NCI-H2029 (cell line): ENCODE data around the gene RAPGEF2.

Experiments
- DNase-seq: peaks from one replicate; lab custom pipeline; 2025; lab: John Stamatoyannopoulos, UW

The RAPGEF2 gene

DNA sequence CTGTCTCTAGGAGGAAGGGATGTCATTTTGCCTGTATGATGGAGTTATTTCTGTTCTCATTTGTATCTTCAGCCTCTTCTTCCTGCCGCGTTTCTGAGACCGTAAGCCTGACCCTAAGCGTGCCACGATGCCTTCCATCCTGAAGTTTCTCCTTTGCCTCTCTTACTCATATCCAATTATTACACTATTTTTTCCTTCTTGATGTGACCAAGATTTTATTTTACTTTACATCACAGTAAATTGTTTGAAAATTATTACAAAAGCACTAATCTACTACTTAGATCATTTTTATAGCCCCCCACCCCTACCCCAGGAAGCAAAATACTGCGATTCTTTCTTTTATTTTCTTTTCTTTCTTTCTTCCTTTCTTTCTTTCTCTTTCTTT, 95.0 kb downstream of the RAPGEF2 start:
- no peak for DNase-seq

DNA sequence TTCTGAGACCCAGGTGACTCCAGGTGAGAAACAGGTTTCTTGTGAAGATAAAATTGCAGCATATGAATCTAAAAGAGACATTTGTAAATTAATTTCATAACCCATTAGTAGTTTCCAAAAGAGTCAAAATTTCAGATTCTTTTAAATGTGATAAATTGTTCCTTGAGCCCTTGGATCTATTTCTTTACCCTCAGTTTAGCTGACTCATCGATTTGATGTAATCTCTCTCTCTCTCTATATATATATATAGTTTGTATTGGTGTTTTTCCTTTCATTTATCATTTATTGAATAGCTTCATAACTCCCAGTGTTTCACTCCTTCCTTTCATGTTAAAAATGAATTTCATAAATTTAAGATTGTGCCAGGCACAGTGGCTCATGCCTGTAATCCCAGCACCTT, 96.9 kb downstream of the RAPGEF2 start:
- DNase-seq = no peak

DNA sequence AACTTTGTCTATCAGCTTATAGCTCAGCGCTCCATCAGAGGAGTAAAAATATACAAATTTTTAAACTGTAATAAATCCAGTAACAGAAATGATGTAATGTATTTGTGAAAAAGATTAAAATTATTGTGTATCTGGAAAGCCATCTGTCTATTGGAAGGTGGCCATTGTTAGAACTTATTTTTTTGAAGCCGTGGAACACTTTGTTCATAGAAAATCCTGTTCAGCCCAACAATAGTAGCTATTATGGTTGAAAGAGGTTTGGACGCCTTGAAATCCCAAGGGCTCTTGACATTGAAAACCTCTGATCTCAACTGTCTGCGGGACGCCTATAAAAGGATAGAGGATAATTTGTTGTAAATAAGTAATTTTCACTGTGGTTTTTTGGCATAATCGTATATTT, 98.3 kb downstream of the RAPGEF2 start:
- DNase-seq = no peak

DNA sequence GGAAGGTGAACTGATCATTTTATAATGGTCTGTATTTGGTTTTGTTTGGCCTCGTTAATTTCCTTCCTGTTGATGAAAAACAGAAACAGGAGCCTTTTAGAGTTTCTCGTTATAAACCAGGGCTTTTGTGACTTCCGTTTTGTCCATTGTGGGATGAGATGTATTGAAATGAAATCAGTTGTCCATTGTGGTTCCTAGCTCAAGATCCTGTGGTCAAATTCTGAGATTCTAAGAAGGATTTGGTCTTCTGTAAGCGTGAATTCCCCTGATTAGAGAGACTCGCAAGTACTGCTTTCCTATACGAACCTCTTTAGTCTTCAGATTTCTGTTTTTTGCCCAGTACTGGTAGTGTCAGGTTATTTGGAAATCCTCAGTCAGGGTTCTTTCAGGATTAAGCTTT, 101.7 kb downstream of the RAPGEF2 start:
- DNase-seq = no peak

DNA sequence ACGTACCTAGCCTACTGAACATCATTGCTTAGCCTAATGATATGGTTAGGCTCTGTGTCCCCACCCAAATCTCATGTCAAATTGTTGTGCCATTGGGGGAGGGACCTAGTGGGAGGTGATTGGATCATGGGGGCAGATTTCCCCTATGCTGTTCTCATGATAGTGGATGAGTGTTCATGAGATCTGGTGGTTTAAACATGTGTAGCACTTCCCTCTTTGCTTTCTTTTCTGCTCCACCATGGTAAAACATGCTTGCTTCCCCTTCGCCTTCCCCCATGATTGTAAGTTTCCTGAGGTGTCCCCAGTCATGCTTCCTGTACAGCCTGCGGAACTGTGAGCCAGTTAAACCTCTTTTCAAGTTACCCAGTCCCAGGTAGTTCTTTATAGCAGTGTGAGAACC, 102.6 kb downstream of the RAPGEF2 start:
- no peak for DNase-seq

DNA sequence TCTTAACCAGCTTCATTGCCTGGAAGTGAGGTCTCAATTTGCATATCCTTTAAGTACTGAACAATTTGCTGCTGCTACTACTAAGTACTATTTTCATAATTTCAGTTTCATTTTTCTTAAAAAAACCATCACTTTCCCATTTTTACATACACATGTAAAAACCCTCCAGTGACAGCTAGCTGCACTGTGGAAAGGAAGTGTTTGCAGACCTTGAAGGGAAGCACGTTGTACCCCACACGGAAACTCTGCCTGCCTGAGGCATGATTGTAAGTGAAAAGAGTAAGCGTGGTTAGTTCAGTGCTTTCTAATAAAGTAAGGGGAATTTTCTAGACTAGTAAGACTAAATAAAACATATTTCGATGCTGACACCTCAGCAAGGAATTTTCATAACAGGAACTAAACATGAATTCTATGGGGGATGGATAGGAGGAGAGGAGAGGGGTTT, 103.6 kb downstream of the RAPGEF2 start:
- no peak for DNase-seq

DNA sequence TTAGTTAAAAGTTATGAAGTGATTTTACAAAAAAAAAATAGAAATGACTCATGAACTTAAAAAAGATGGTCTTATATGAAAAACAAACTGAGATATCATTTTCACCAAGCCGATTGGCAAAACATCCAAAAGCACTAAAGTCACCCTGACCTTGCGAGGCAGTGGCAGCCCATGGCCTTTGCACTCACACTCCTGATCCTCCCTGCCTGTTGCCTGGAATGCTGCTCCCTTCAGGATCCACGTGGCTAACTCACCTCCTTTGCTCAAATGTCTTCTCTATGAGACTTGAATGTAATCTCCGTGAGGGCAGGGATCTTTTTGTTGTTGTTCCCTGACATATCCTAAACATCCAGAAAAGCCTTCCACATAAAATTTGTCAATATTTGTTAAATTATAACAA, 106.4 kb downstream of the RAPGEF2 start:
- no peak for DNase-seq

DNA sequence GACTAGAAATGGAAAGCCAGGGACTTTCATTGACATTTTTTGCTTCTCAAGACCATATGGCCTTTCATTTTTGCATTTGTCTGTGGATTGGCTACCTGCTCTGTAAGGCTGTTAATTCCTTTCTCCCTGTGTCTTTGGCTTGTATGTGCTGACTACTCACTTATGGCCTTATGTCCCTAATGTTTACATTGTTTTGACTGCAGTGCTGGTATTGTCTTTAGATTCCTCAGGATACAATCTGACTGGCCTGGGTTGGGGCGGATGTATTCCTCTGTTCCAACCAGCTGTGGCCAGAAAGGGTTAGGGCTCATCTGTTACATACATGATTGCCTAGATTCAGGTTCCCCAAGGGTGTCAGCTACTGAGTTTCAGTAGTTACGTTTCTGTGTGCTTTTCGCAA, 108.1 kb downstream of the RAPGEF2 start:
- DNase-seq = no peak

DNA sequence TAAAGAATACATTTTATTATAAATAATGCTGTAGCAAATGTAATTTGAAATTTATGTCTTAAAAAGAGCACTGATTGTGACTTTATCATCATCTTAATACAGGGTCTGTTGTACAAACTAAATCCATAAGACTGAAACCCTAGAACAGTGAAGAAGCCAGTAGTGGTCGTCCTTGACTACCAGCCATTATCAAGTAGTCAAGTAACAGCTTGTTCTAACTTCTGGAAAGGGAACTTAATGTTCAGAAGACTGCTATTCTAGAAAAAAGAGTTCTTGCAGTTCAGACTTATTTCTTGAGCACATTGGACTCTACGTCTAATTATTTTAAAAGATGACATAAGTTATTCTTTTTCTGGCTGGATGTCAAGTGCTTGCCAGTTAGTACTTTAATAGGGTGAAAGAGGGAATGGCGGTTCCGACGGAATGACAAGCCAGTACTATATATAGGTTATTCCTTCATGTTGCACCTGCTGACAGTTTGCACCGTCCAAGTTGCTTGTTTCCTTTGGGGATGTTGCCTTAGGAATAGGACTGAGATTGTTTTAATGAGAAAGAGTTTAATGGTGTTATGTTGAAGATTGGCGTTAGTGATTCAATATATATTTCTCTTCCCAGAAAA, 109.9 kb downstream of the RAPGEF2 start:
- DNase-seq = no peak

DNA sequence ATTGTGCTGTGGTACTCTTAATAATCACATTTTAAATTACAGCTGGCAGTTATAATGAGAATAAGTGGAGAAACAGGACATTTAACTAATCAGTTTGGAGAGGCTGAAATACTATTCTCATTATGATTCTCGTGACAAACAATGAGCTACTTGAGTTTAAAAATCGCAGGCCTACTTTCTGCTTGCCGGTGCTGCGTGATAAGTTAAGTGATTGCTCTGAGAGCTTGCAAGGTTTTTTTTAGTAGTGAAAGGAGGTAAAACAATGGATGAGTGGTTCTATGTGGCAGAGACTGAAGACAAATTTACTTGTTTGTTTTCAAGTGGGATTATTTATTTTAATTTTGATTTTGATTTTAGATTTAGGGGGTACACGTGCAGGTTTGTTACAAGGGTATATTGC, 114.0 kb downstream of the RAPGEF2 start:
- DNase-seq = no peak

DNA sequence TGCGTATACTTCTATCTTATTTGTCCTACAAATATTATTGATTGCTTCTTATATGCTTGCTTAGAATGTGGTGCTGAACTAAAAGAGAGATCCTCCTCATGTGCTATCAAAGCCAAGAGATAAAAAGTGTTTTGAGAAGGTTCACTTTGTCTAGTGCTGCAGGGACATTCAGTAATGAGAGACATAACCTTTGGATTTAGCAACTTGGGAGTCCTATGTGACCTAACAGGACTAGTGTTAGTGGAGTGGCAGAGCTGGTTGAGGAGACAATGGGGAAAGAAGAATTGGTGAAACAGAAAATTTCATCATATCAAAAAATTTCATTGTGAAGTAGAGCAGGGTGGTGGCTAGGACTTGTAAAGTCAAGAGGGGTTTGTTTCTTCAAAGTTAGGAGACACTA, 117.0 kb downstream of the RAPGEF2 start:
- no peak for DNase-seq

DNA sequence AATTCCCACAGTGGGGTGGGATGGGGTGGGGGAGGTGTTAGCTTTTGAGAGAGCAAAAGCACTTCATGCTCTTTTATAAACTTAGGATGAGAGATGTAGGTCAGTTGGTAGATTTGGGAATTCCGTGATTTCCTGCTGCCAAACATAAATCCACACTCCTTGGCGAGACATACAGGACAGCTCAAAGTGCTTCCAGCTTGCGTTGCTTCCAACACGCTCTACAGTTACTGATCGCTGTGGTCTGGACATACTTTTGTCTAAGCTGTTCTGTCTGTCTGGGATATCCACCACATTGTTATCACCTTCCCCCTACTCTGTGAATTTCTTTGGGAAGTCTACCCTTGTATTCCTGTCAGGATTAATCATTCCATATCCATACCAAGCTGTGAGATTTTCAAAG, 117.5 kb downstream of the RAPGEF2 start:
- DNase-seq = no peak

DNA sequence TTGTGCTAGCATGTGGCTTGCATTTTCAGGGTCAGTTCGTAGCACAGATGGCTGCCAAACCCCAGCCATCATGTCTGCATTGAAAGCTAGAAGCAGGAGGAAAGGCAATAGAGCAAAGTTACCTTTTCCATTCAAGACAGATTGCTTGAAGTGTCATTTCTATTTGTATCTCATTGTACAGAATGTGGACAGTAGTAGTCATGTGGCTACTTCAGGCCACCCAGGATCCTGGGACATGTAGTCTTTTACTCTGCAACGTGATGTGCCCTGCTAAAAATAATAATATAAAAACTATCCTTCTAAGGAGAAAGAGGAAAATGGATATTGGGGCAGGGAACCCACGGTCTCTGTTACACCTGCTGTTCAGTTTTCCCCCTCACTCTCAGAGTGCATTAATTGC, 118.4 kb downstream of the RAPGEF2 start:
- no peak for DNase-seq

DNA sequence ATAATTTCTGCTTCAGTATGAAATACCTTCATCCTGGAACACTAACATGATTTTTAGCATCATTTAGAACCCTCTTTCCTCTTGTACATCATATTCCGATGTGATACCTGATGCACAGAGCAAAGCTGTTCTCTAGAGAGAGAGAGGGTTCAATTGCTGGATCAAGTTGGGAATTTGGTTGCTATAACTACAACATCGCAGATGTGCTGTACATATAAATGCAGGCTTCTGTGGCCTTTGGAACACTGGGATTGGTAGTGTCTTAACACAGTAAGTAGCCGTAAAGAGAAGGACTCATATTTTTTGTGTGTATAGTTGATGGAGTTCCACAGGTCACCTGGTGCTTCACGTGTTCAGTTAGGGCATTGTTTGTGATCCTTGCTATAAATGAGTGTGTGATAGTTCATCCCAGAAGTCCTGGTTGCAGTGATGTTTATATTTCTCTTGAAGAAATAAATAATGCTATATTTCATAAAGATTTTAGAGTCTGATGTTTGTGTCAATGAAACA, 119.2 kb downstream of the RAPGEF2 start:
- DNase-seq = no peak

DNA sequence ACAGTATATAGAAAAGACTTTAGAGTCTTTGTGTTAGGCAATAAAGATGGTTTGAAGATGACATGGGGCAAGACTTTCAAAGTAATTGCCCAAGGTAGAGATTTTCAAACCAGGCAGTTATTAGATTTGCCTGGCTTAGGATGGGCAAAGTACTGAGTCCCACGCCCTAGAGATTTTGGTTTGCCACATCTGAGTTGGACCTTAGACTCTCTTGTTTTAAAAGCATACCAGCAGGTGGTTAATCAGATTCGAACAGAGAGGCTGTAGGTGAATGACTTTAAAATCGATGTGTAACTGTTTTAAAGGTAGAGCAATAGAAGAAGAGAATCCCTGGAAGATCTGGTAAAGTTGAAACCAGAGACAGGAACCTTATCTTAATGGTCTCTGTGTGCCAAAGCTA, 121.5 kb downstream of the RAPGEF2 start:
- no peak for DNase-seq

DNA sequence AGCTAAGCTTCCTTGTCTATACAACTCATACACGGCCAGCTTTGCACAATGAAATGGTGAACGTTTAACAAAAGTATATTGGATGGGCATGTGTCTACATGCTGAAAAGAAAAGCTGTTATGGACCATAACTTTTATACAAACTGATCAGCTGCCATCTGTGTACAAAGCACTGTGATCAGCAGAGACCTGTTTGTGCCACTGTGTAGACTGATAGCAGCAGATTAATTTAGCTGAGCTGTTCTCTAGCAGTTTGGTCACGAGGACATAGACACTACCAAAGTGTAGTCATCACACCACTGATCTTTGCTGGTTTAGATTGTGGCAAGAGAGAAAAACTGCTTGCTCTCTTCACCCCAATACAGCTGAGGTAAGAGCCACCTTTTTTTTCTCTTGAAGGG, 124.5 kb downstream of the RAPGEF2 start:
- DNase-seq = no peak

DNA sequence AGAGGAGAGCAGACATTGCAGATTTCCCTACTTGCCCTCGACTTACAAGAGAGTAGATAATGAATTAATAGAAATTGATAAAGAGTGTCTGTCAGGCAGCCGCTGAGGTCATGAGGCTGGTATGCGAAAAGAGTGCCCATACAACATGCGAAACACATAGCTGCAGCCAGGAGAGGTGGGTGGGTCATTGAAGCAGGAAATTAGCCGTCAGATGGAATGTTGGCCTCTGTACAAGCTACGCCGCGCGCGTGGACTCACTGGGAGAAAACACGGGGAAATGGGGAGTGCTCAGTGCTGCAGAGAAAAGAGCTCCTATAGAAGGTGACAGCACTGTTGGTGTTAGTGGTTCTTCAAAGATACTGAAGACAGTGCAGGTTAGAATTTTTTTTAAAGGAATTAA, 125.1 kb downstream of the RAPGEF2 start:
- DNase-seq = no peak

DNA sequence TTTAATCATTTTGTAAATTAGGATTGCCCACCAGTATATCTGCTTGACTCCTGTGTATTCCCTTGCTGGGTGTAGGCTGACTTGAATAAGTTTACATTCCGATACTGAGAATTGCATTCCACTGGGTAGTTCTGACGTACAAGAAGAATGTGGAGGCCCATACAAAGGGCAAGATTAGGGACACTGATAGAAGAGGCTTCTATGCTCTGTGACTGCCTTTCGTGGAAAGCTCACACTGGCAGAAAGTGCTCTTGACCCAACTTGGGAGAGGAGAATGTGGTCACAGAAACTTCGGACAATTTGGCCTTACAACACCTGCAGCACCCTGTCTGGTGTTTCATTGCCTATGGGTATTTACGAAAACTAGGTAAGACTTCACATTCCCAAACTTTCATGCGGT, 126.3 kb downstream of the RAPGEF2 start:
- DNase-seq = no peak

DNA sequence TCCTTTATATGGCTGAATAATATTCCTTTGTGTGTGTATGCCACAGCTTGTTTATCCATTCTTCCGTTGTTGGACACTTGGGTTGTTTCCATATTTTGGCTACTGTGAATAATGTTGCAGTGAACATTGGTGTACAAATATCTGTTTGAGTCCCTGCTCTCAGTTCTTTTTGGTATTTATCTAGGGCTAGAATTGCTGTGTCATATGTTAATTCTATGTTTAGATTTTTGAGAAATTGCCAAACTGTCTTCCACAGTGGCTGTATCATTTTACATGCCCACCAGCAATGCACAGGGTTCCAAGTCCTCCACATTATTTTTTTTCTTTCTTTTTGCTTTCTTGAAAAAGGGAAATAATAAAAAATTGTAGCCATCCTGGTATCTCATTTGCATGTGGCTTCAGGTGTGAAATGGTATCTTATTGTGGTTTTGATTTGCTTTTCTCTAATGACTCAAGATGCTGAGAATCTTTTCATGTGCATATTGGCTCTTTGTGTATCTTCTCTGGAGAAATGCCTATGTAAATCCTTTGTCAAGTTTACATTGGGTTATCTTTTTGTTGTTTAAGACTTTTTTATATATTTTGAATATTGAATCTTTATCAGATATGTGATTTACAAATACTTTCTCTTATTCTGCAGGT, 129.7 kb downstream of the RAPGEF2 start:
- no peak for DNase-seq

DNA sequence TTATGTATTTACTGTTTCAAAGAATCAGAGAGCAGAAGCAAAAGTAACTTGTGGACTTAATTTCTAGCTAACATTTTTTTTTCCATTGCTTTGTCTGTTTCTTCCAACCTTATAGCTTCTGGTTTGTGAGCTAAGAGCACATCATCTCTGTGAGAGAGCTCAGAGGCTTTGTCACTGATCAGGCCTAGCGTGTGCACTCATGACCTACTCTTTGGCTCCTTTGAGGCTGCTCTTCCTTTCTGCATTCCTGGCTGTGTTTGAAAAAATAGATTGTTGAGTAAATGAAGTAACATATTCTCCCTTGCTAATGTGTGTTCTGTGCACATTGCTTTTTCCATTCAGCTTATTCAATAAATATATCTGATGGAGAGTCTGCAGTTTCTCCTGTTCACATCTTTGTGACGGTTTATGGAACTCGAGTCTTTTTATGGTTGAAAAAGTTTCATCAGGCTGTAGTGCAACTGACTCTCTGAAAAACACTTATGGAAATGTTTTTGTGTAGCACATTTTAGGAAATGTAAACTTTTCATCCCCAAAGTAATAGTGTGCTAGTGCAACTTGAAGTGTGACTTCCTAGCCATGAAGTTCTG, 133.0 kb downstream of the RAPGEF2 start:
- DNase-seq = no peak

DNA sequence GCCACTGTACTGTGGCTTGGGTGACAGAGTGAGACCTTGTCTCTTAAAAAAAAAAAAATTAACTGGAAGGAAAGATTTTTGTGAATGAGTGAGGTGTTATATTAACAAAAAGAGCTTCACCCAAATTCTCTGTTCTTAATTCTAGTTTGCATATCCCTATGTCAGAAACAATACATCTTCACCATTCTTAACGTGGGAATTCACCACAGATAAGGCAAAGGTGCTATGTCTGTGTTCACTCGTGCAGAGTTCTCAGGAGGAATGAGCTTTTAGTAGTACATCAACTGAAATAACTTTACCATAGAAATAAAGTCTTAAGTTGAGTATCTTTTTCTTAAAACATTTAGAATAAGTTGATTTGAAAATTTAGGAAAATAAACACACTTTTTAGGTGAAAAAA, 135.1 kb downstream of the RAPGEF2 start:
- DNase-seq = no peak

DNA sequence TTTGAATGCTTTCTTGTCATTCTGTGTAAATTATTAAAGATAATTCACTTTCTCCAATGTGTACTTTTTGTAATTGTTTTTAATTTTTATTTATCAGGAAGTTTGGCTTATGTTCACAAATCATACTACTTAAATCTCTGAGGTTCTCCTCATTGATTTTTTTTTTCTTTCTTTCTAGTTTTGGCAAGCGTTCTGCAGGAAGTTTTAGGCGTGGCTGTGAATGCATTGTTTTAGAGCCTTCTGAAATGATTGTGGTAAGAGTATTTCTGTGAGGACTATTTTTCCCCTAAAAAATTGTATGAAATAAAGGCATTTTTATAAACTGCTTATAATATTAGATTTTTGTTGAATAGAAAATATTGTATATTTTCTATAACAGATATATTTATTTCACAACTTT, 135.8 kb downstream of the RAPGEF2 start:
- no peak for DNase-seq

DNA sequence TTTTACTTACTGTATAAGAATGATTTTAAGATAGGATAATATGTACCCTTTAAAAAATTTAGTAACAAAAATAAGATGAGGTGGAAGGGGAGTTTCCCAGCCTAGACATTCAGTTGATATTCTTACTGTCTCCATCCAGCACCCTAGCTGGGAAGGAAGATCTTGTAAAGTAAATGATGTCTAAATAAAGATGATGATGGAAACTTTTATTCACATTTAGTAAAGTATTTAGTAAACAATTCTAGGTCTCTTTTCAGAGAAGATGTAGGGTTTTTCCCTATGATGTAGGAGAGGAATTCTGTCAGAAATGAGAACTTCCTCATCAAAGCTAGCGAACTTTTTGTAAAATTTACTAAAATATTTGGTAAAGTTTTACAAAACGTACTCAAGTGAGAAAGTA, 136.8 kb downstream of the RAPGEF2 start:
- DNase-seq = no peak

DNA sequence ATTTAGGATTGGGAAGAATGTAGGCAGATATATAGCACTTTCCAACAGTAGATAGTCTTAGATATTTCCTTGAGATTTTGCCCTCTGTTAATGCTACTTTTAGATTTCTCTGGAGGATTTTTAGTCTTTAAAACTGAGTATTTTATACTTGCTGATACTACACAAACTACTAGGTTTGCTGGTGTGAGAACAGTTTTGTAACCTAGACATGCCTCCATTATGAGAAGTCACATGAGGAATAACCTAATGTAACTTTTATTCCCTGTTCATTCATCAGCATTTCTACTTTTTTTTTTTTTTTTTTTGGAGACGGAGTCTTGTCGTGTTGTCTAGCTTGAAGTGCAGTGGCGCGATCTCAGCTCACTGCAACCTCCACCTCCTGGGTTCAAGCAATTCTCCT, 137.2 kb downstream of the RAPGEF2 start:
- DNase-seq = no peak
